NCI-H1694 treated with DMSO at 0.1 percent for 48 hours (cell line): ENCODE data around the gene SLC27A1.
"Not testable (repeated sequence)": the region's sequence is repeated elsewhere in the genome, so short reads cannot be mapped to it uniquely, and the experiment has no call there.

Experiments used
- DNase-seq: peaks from one replicate; lab custom pipeline; 2025; lab: John Stamatoyannopoulos, UW

Gene SLC27A1

DNA sequence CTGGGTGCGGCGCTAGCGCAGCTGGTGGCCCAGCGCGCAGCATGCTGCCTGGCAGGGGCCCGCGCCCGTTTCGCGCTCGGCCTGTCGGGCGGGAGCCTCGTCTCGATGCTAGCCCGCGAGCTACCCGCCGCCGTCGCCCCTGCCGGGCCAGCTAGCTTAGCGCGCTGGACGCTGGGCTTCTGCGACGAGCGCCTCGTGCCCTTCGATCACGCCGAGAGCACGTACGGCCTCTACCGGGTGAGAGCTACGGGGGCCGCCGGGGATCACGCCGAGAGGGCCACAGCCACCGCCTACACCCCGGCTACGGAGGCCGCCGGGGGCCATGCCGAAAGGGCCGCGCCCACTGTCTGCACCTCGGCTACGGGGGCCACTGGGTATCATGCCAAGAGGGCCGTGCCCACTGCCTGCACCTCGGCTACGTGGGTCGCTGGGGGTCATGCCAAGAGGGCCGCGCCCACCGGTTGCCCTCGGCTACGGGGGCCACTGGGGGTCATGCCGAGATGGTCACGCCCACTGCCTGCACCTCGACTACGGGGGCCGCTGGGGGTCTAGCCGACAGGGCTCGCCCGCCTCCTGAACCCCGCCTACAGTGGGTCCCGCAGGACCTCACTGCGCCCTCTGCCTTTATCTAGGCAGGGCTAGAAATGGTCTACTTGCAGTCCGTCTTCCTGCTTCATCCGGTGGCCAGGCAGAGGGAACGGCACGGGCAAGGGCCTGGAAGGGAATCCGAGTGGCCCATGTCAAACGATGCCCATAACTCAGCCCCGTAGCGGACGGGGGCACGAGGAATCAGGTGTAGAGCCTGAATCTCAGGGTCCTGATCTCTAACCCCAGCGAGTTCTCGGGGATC, 41.6 kb downstream of the SLC27A1 start:
- DNase-seq = peak; percentile 17

DNA sequence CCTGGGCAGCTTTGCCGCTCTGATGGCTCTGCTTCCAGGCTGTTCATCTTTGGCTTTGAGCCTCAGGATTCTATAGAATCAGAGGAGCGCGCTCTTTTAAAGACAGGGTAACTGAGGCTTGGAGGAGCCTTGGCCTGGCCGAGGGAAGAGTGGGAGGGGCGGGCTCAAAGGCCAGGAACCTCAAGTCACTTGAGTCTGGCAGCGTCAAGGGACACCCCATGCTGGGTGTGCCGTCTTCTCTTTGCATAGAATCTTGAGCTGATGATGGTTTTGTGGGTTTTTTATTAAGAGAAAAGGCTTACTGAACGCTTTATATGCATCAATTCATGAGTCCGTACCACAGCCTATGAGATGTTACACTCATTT, 42.2 kb downstream of the SLC27A1 start:
- DNase-seq = no peak

DNA sequence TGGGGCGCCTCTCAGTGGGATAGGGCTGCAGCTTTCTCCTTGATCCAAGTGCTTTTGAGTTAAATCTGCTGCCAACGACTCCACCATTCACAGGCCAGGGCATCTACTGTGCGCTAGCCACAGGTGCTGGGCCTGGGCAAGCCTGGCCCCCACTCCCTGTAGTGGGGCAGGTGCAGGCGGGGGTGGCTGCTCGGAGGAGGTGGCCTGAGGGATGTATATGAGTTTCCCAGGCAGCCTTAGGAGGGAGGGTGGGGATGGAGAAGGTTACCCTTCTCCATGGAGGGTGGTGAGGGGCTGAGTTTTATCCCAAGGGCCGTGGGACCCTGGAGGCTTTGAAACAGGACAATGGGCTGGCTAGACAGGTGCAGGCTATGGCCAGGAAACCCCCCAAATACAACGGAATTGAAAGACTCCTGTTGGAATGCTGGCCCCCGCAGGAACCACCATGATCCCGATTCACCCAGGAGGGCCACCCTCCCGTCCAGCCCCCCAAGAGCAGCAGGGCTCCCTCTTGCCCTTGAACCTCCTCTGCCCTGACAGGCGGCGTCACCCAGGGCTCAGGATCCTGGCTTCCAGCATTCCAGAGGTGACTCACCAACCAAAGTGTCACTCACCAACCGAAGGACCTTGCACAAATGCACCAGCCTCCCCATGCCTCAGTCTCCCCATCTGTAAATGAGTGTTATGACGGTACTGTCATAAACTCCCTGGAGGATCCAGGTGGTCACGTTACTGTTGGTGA, 45.3 kb downstream of the SLC27A1 start:
- DNase-seq = no peak

DNA sequence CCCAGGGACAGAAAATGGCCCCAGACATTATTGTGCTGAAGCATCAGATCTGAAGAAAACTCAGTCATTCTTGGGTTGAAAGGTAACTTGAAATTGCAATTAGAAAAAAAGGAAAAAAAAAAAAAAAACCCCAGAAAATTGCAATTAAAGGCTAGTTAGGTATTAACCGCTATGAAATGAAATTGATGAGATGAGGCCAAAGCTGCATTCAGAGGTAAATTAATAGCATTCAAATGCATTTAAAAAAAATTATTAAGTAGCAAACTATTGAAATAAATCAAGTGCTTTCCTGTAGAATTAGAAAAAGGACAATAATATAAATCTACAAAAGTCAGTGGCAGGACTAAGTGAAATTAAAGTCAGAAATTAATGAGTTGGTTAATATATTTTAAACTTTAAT, 47.6 kb downstream of the SLC27A1 start:
- no peak for DNase-seq

DNA sequence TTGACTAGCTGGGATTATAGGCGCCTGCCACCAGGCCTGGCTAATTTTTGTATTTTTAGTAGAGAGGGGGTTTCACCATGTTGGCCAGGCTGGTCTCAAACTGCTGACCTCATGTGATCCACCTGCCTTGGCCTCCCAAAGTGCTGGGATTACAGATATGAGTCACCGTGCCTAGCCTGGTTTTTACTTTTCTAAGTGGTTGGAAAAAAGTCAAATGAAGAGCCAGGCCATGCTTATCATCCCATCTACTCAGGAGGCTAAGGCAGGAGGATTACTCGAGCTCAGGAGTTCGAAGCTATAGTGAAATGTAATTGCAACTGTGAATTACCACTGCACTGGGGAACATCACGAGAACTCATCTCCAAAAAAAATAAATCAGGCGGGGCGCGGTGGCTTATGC, 48.3 kb downstream of the SLC27A1 start:
- DNase-seq = not testable (repeated sequence)

DNA sequence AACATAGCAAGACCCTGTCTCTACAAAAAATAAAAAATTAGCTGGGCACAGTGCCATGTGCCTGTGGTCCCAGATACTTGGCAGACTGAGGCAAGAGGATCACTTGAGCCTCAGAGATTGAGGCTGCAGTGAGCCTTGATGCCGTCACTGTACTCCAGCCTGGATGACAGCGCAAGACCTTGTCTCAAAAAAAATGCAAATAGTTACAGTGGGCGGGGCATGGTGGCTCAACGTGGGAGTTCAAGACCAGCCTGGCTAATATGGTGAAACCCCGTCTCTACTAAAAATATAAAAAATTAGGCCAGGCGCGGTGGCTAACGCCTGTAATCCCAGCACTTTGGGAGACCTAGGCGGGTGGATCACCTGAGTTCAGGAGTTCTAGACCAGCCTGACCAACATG, 49.6 kb downstream of the SLC27A1 start:
- DNase-seq = no peak

DNA sequence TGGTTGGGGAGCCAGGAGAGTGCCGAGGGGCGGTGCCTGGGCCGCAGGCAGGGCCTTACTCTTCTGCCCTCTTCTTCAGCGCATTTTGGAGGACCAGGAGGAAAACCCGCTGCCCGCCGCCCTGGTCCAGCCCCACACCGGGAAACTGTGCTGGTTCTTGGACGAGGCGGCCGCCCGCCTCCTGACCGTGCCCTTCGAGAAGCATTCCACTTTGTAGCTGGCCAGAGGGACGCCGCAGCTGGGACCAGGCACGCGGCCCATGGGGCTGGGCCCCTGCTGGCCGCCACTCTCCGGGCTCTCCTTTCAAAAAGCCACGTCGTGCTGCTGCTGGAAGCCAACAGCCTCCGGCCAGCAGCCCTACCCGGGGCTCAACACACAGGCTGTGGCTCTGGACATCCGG, 50.5 kb downstream of the SLC27A1 start:
- DNase-seq = no peak

DNA sequence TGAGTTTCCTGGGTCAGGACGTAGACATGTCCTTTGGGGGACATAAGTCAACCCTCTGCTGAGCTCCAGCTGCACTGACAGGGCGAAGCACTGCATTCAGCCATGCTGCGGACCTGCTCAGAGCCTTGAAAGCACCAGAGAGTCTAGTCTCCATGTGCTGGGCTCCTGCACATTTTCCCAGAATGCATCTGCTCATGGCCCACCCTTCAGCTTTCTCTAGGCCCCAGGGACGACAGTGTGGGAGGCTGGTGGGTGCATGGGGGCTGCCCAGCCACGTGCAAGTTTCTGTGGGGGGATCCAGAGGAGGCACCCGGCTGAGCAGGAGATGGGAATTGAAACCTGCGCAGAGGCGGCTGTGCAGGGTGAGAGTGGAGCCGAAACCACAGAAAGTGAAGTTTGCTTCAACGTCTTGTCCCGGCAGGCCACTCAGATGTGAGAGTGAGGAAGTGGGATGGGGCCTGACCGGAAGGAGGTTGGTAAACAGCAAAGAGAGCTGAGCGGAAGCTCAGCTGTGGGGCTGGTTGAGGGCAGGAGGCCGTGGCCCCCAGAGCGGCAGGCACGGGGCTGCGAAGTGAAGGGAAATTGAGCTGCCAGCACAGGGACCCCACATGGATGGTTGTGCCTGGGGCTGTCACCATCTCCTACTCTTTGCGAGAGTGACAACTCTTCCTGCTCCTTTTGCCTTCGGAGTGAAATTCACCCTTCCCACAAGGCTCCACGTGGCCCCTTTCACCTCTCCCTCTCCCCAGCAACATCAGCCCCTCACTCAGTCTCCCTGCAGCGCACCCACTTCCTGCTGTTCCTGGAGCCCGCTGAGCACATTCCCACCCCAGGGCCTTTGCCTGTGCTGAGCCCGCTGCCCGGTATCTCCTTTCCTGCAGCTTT, 52.9 kb downstream of the SLC27A1 start:
- peak; percentile 16 for DNase-seq

DNA sequence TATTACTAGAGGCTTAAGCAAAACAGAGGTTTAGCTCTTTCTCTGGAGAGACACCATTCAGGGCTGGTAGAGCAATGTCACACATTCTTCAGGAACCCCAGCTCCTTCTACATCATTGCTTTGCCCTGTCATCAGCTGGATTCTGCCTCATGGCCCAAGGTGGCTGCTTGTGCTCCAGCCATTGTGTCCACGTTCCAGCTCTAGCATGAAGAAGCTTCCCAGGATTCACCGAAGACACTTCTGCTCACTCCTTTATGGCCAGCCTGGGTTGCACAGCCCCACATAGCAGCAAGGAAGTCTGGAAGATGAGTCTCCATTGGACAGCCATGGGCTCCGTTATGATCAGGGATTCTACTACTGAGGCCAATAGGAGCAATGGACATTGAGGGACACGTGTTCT, 54.3 kb downstream of the SLC27A1 start:
- DNase-seq = no peak

DNA sequence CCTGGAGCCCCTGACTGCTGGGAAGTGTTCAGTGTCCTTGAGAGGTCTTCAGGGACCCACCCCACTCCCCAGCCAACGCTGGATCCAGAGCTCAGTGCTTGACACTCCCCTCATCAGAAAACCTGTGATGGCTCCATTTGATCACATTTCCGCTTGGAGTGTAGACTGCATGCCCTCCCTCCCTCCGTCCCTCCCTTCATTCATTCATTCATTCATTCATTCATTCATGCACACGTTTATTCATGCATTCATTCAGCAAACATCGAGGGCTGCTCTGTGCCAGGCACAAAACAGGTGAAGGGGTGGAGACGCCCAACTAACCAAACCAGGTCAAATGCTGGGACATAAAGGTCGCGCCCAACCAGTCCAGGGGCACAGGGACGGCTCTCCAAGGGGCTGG, 54.8 kb downstream of the SLC27A1 start:
- DNase-seq = no peak

DNA sequence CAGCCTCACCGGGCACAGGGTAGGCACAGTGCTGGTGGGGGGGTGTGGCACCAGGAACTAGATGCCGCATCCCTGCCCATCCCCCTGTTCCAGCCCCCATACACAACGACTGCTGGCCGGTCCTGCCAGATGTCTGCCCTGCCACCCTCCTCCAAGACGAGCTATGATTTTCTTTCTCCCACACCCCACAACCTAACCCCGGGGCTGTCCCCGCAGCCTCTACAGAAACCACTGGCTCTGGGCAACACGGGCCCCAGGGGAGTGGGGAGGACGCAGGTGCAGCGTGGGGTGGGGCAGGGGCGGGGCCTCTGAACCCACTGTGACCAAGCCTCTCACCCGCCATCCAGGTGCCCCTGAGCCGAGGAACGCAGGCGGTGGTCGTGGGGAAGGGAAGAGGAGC, 56.6 kb downstream of the SLC27A1 start:
- DNase-seq = no peak

DNA sequence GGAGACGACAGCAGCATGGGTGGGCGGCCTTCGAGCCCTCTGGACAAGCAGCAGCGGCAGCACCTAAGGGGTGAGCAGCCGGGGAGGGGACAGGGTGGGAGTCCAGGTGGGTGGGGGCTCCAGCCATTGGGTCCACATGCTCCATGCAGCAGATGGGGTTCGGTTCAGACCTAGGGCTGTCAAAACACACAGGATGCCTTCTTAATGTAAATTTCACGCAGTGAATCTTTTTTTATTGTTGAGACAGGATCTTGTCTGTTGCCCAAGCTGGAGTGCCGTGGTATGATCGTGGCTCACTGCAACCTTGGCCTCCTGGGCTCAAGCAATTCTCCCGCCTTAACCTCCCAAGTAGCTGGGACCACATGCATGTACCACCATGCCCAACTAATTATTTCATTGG, 57.0 kb downstream of the SLC27A1 start:
- DNase-seq = no peak

DNA sequence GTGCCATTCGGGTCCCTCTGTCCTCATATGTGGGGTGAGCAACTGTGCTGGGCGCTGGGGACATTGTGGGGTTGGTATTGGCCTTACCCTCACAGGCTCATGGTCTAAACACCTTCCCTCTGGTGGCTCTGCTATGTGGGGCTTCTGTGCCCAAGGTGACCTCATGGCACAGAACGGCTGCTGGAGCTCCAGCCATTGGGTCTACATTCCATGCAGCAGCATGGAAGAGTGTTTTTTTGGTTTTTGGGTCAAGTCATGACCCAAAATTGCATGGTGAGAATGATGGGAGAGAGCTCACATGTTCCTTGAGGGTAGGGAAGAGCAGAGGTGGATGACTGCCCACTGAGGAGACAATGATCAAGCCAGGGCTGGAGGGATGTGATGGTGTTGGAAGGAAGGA, 58.3 kb downstream of the SLC27A1 start:
- DNase-seq = no peak

DNA sequence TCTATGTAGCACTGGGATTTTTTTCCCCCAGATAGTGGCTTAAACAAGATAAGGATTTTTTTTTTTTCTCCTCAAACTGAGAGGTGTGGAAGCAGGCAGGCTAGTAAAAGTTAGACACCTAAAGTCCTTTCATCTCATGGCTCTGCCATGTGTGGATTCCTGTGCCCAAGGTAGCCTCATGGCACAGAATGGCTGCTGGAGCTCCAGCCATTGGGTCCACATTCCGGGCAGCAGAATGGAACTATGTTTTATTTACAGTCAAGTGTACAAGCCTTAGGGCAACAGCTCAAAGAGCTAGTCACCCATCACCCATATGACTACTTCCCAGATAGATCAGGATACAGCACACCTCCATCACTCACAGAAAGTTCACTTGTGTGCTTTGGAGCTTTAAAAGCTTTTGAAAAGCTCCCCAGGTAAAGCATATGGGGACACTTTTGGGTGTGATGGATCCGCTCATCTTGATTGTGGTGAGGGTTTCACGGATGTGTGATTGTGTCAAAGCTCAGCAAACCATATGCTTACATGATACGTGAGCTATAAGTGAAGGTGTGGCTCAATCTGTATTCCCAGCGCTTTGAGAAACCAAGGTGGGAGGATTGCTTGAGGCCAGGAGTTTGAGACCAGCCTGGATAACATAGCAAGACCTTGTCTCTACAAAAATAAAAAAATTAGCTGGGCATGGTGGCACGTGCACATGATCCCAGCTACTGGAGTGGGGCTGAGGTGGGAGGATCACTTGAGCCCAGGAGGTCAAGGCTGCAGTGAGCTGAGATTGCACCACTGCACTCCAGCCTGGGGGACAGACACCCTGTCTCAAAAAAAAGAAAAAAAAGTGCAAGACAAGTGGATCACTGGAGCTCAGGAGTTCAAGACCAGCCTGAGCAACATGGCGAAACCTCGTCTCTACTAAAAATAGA, 59.2 kb downstream of the SLC27A1 start:
- no peak for DNase-seq

DNA sequence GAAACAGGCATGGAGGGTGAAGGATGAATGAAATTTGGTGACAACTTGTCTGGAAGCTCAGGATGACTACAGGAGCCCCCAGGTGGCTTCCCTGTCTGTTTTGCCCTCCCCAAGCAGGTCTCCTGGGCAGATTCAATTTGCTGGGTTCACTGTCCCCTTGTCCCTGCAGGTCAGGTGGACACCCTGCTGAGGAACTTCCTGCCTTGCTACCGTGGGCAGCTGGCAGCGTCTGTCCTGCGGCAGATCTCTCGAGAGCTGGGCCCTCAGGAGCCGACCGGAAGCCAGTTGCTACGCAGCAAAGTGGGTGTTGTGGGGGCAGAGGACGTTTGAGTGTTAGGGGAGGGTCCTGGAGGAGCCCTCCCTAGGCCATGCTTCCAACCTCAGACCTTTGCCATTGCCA, 60.3 kb downstream of the SLC27A1 start:
- DNase-seq = no peak

DNA sequence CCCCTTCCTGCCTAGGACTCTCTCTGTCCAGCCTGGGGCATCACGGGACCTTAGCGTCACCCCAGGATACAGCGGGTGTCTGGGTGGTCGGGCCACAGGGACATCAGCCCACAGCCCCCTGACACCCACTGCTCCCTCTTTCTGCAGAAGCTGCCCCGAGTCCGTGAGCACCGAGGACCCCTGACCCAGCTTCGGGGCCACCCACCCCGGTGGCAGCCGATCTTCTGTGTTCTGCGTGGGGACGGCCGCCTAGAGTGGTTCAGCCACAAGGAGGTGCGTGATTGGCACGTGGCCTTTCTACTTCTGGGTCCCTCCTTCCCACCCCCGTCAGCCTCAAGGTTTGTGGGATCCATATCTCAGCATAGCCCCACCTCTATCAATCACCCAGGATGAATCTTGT, 61.8 kb downstream of the SLC27A1 start:
- no peak for DNase-seq

DNA sequence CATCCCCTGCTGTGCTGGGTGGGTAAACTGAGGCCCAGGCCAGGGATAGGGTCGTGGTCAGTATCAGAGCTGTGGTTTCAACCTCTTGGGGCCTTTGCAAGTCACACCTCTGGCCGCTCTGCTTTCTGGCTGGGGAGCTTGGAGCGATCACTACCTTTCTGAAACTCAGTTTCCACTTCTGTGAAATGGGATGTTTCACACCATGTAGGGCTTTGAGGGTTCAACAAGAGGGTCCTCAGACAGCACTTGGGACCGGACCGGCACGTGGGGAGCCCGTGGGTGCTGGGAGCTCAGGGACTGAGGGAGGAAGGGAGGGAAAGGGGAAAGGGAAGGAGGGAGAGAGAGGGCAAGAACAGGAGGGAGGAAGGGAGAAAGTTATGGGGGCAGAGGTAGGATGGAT, 62.2 kb downstream of the SLC27A1 start:
- DNase-seq = no peak

DNA sequence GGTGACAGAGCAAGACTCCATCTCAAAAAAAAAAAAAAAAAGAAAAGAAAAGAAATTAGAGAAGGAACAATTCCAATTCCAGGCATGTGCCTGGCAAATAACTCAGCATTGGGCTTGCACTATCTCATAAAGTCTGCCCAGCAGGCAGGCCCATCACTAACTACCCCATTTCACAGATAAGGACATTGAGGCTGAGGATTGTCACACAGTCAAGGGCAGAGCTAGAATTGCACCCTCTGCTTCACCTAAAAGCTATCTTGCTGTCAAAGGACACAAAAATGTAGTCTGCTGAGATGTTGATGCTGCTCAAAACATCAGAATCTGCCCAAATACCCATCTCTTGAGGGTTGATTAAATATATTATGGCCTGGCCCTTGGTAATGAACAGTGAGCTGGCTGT, 64.4 kb downstream of the SLC27A1 start:
- DNase-seq = no peak

DNA sequence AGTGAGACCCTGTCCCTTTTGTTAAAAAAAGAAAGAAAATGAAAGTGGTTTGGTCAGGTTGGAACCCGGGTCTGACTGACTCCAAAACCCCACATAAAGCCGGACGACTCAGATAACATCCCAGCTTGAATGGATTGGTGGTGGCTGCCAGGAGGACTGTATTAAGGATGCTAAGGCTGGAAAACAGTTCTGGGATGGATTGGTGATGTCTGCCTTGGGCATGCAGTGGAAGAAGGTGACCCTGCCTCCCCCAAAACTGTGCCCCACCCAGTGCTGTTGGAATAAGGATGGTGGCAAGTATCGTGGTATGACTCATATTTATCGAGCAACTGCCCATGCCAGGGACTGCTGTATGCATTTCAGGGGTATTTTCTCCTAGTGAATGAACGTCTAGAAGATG, 66.6 kb downstream of the SLC27A1 start:
- no peak for DNase-seq

DNA sequence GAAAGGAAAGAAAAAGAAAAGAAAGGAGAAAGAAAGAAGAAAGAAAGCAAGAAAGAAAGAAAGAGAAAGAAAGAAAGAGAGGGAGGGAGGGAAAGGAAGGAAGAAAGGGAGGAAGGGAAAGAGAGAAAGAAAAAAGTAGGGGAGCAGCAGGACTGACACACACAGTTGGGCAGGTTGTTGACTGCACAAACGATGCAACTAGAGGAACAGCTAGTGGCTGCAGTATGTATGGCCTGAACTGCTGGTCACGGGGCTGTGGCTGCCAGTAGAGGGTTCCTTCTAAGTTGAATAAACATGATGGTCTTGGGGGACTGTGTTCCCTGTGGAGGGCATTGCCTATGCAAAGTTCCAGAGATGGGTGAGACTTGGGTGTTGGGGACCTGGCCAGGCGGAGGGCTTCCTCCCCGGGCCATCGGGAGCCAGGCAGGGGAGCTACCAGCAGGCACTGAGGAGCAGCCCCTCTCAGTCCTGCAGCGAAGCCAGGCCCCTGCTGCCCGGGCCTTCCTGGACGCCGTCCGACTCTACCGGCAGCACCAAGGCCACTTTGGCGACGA, 68.4 kb downstream of the SLC27A1 start:
- DNase-seq = no peak
